Measurements from ENCODE around the gene RAX. TPM values are rescaled to one million over a fixed set of nuclear protein-coding genes. Genes with fewer than 3 reads are reported as not detected.

Gene RAX
- total RNA-seq, 6 experiments from 2014 or later = not detected

GRCh38 chr18:59279193-59279592 is 5.9 kb upstream of the RAX start:
- no peak overlapping the region for H3K27ac Mint-ChIP-seq

DNA sequence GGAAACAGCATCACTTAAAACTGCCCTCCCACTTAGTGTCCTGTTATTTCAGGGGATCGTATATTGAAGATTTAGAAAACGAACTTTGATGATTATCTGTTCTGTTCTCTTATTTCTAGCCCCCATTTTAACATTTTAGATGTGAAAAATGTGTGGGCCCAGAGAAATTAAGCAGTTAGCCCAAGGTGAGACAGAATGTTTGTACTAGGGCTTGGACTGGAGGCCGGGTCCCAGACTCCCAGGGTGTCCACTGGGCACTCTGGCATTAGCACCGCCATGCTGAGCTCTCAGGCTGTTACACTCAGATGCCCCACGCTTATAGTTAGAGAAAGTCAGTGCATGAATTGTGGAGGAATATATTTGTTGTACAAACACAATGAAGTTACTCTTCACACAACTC is 5.5 kb upstream of the RAX start:
- TF ChIP-seq, protein P1, sequence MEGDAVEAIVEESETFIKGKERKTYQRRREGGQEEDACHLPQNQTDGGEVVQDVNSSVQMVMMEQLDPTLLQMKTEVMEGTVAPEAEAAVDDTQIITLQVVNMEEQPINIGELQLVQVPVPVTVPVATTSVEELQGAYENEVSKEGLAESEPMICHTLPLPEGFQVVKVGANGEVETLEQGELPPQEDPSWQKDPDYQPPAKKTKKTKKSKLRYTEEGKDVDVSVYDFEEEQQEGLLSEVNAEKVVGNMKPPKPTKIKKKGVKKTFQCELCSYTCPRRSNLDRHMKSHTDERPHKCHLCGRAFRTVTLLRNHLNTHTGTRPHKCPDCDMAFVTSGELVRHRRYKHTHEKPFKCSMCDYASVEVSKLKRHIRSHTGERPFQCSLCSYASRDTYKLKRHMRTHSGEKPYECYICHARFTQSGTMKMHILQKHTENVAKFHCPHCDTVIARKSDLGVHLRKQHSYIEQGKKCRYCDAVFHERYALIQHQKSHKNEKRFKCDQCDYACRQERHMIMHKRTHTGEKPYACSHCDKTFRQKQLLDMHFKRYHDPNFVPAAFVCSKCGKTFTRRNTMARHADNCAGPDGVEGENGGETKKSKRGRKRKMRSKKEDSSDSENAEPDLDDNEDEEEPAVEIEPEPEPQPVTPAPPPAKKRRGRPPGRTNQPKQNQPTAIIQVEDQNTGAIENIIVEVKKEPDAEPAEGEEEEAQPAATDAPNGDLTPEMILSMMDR (IDR thresholded peaks at IDR 0.05) = no peak
- Mint-ChIP-seq H3K27ac (no peak overlapping the region), H3K4me3 (no peak overlapping the region), H3K9me3 (no peaks in the 10 kb centered on the region), H3K27me3 (ENCODE audit: insufficient read depth) (peaks cover 58% of the 10 kb centered on the region), H3K36me3 (ENCODE audit: low read depth) (no peaks in the 10 kb centered on the region), H3K4me1 (ENCODE audit: low read depth) (no peaks in the 10 kb centered on the region)
- no peak for DNase-seq

More at GRCh38 chr18:59279193-59279592, 5.9 kb upstream of the RAX start:
- Mint-ChIP-seq H3K9me3 (no peaks in the 10 kb centered on the region), H3K4me3 (no peak overlapping the region), H3K27me3 (ENCODE audit: insufficient read depth) (peaks cover 57% of the 10 kb centered on the region), H3K4me1 (ENCODE audit: low read depth) (no peaks in the 10 kb centered on the region), H3K36me3 (ENCODE audit: low read depth) (no peaks in the 10 kb centered on the region)
- TF ChIP-seq, protein P1 (IDR thresholded peaks at IDR 0.05) = no peak
- DNase-seq = no peak

DNA sequence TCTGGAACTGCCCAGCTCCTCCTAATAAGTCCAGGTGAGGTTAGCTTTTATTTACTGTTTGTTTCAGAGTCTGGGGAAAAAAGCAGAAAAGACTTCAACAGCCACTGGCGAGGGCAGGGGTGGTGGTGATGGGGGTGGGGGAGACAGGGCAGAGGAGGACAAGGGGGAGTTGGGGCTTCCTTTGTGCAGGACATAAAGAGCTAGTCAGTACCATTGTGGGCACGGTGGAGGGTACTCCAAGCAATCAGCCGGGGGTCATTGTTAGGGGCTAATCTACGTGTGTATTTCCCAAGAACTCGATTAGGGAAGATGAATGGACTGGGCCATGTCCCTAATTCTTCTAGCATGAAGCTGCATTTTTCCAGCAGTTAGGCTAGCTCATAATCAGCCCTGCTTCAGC is 2.8 kb upstream of the RAX start:
- Mint-ChIP-seq H3K4me3 (no peak overlapping the region), H3K27ac (no peak overlapping the region), H3K27me3 (ENCODE audit: insufficient read depth) (peaks cover 54% of the 10 kb centered on the region), H3K4me1 (ENCODE audit: low read depth) (peaks cover 5% of the 10 kb centered on the region; the same call in 1 of the 2 replicates), H3K36me3 (ENCODE audit: low read depth) (no peaks in the 10 kb centered on the region), H3K9me3 (no peaks in the 10 kb centered on the region; the same call in 1 of the 2 replicates)
- TF ChIP-seq, protein P1 (IDR thresholded peaks at IDR 0.05) = no peak
- DNase-seq = no peak

- Mint-ChIP-seq H3K9me3 (no peaks in the 10 kb centered on the region; the same call in 1 of the 2 replicates), H3K27me3 (ENCODE audit: insufficient read depth) (peaks cover 57% of the 10 kb centered on the region), H3K36me3 (ENCODE audit: low read depth) (no peaks in the 10 kb centered on the region), H3K27ac (no peak overlapping the region), H3K4me3 (no peak overlapping the region), H3K4me1 (ENCODE audit: low read depth) (peaks cover 7% of the 10 kb centered on the region; the same call in 1 of the 2 replicates)
- TF ChIP-seq, protein P1 (IDR thresholded peaks at IDR 0.05) = no peak
- no peak for DNase-seq
Measured at GRCh38 chr18:59275406-59275949, 2.2 kb upstream of the RAX start.

DNA sequence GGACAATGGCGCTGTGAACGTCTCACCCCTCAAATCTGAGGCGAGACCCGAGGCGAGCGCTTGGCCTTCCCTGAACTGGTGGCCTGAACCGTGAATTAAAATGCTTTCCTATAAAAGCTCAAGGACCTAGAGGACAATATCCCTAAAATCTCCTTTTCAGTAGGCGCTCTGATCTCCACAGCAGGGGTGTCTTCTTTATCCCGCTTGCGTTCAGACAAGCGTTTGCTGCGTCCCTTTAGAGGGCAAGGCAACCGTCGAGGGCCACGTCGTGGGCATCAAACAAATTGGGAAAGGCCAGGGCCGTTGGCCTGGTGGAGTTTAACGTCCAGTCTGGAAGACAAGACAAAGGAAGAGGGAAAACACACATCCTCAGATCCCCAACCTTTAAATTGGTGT is 1.3 kb upstream of the RAX start:
- H3K27me3 Mint-ChIP-seq (ENCODE audit: insufficient read depth) = peaks cover 57% of the 10 kb centered on the region
- no peak for DNase-seq
- peaks cover 7% of the 10 kb centered on the region; the same call in 1 of the 2 replicates for H3K4me1 Mint-ChIP-seq (ENCODE audit: low read depth)
- no peaks in the 10 kb centered on the region; the same call in 1 of the 2 replicates for H3K9me3 Mint-ChIP-seq
- TF ChIP-seq, protein P1 (IDR thresholded peaks at IDR 0.05) = no peak
- H3K36me3 Mint-ChIP-seq (ENCODE audit: low read depth) = no peaks in the 10 kb centered on the region
- no peak overlapping the region for H3K27ac Mint-ChIP-seq
- H3K4me3 Mint-ChIP-seq = no peak overlapping the region
